SU-DHL-6 (cell line): ENCODE data around the gene ELOVL6.

Experiments
- H2AFZ ChIP-seq: fragments of 200-600 bp; sonication (generic); 2 replicates; pipeline ENCODE4 v1.6.1; 2014; ENCODE audit warnings: low read depth, mild to moderate bottlenecking, moderate library complexity, mixed read lengths, antibody characterized with exemption, low read length; ENCODE audit not compliant: severe bottlenecking
- H3F3A ChIP-seq: fragments of 200-600 bp; shearing (Covaris generic); 2 replicates; pipeline ENCODE4 v1.6.0; 2016; ENCODE audit warnings: antibody characterized with exemption, mild to moderate bottlenecking; ENCODE audit not compliant: insufficient read depth
- H3K27ac ChIP-seq: fragments of 200-600 bp; sonication (generic); 2 replicates; pipeline ENCODE4 v1.5.1; 2016; ENCODE audit warnings: low read depth, mild to moderate bottlenecking, low read length, moderate library complexity, mixed read lengths
- H3K27me3 ChIP-seq: fragments of 200-600 bp; sonication (generic), shearing (Covaris generic); 2 replicates; pipeline ENCODE4 v1.6.0; 2014; ENCODE audit warnings: mild to moderate bottlenecking, low read length
- H3K36me3 ChIP-seq: fragments of 200-600 bp; sonication (generic); 2 replicates; pipeline ENCODE4 v1.6.1; 2014; ENCODE audit warnings: mild to moderate bottlenecking, low read length, mixed read lengths
- H3K4me2 ChIP-seq: fragments of 300-600, 200-600 bp; shearing (Covaris generic), sonication (generic); 2 replicates; pipeline ENCODE4 v1.6.0; 2014; ENCODE audit warnings: low read length, low read depth, mild to moderate bottlenecking; ENCODE audit not compliant: poor library complexity, severe bottlenecking
- H3K4me3 ChIP-seq: fragments of 200-600 bp; sonication (generic); 2 replicates; pipeline ENCODE4 v1.5.1; 2014; ENCODE audit warnings: antibody characterized with exemption, low read length, mild to moderate bottlenecking, mixed read lengths; ENCODE audit not compliant: insufficient read depth, poor library complexity, severe bottlenecking
- H3K79me2 ChIP-seq: fragments of 200-600 bp; sonication (generic); 2 replicates; pipeline ENCODE4 v1.6.1; 2014; ENCODE audit warnings: mild to moderate bottlenecking, low read length, moderate library complexity; ENCODE audit not compliant: insufficient read depth
- H3K9ac ChIP-seq: fragments of 200-600 bp; sonication (generic); 2 replicates; pipeline ENCODE4 v1.7.0; 2014; ENCODE audit warnings: mild to moderate bottlenecking, low read length
- H3K9me2 ChIP-seq: fragments of 200-600 bp; sonication (generic); replicated peaks from 2 replicates; pipeline ENCODE4 v1.6.1; 2014; ENCODE audit warnings: low read length; ENCODE audit not compliant: insufficient read depth
- H3K9me3 ChIP-seq: fragments of 200-600 bp; sonication (generic); 2 replicates; pipeline ENCODE4 v1.6.1; 2014; ENCODE audit warnings: low read length, mixed read lengths; ENCODE audit not compliant: insufficient read depth
- H4K20me1 ChIP-seq: fragments of 200-600 bp; sonication (generic); 2 replicates; pipeline ENCODE4 v1.6.1; 2014; ENCODE audit warnings: low read depth, mild to moderate bottlenecking, antibody characterized with exemption, low read length, moderate library complexity, mixed read lengths
- EZH2phosphoT487 ChIP-seq: fragments of 200-600 bp; sonication (generic), shearing (Covaris generic); conservative IDR thresholded peaks from 2 replicates; pipeline ENCODE4 v1.6.1; 2018; ENCODE audit warnings: mild to moderate bottlenecking, antibody characterized with exemption, low read length, moderate library complexity, mixed read lengths
- TF ChIP-seq, protein P1 (sequence below): fragments of 200-600 bp; sonication (generic); IDR thresholded peaks from one replicate; pipeline ENCODE4 v1.5.1; 2017; ENCODE audit warnings: antibody characterized with exemption, mild to moderate bottlenecking, low read length, moderate library complexity; ENCODE audit not compliant: insufficient read depth, poor library complexity, severe bottlenecking

The ELOVL6 gene

DNA sequence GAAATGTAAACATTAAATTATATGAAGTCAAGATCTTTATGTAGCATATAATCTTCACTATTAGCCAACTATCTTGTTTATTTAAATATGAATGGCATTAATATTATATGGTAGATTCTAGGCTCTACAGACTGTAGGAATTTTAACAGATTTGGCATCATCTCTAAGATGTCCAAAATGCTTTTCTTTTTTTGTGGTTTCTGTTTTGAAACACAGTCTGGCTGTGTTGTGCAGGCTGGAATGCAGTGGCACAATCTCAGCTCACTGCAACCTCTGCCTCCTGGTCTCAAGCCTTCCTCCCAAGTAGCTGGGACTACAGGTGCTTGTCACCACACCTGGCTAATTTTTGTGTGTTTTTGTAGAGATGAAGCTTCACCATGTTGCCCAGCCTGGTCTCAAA is 76.2 kb downstream of the ELOVL6 start:
- no peak for TF ChIP-seq EZH2phosphoT487
- TF ChIP-seq, protein P1, sequence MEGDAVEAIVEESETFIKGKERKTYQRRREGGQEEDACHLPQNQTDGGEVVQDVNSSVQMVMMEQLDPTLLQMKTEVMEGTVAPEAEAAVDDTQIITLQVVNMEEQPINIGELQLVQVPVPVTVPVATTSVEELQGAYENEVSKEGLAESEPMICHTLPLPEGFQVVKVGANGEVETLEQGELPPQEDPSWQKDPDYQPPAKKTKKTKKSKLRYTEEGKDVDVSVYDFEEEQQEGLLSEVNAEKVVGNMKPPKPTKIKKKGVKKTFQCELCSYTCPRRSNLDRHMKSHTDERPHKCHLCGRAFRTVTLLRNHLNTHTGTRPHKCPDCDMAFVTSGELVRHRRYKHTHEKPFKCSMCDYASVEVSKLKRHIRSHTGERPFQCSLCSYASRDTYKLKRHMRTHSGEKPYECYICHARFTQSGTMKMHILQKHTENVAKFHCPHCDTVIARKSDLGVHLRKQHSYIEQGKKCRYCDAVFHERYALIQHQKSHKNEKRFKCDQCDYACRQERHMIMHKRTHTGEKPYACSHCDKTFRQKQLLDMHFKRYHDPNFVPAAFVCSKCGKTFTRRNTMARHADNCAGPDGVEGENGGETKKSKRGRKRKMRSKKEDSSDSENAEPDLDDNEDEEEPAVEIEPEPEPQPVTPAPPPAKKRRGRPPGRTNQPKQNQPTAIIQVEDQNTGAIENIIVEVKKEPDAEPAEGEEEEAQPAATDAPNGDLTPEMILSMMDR = no peak

DNA sequence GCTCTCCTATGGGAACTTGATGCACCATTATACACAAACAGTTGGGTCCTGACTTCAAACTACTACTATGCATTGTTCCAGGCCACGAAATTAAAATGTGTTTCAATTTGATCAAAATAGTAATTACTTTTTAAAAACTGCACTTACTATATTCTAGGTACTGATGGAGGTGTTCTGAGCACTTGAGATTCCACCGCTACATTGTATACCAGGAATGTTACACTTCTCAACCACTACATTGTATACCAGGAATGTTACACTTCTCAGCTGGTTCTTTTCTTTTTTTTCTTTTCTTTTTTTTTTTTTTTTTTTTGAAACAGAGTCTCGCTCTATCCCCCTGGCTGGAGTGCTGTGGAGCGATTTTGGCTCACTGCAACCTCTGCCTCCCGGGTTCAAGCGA is 77.9 kb downstream of the ELOVL6 start:
- Histone ChIP-seq H4K20me1 (no peaks in the 10 kb centered on the region), H3K79me2 (no peaks in the 10 kb centered on the region), H3K4me3 (no peak overlapping the region), H3K27me3 (no peaks in the 10 kb centered on the region), H3K9me2 (no peaks in the 10 kb centered on the region), H3K9ac (no peak overlapping the region), H3K27ac (no peak overlapping the region), H3K36me3 (no peaks in the 10 kb centered on the region), H2AFZ (no peak overlapping the region), H3K9me3 (no peaks in the 10 kb centered on the region), H3K4me2 (no peak overlapping the region), H3F3A (no peaks in the 10 kb centered on the region)
- TF ChIP-seq EZH2phosphoT487 = no peak
- TF ChIP-seq, protein P1 = no peak

More for the DNA sequence above, 76.2 kb downstream of the ELOVL6 start:
- H3K9me2 ChIP-seq = no peaks in the 10 kb centered on the region
- H3K27ac ChIP-seq = no peak overlapping the region
- no peak overlapping the region for H3K4me2 ChIP-seq
- no peaks in the 10 kb centered on the region for H4K20me1 ChIP-seq
- no peaks in the 10 kb centered on the region for H3K9me3 ChIP-seq
- H3K27me3 ChIP-seq = no peaks in the 10 kb centered on the region
- H3K79me2 ChIP-seq = no peaks in the 10 kb centered on the region
- no peaks in the 10 kb centered on the region for H3K36me3 ChIP-seq
- no peaks in the 10 kb centered on the region for H3F3A ChIP-seq
- H2AFZ ChIP-seq = no peak overlapping the region
- H3K9ac ChIP-seq = no peak overlapping the region
- no peak overlapping the region for H3K4me3 ChIP-seq

DNA sequence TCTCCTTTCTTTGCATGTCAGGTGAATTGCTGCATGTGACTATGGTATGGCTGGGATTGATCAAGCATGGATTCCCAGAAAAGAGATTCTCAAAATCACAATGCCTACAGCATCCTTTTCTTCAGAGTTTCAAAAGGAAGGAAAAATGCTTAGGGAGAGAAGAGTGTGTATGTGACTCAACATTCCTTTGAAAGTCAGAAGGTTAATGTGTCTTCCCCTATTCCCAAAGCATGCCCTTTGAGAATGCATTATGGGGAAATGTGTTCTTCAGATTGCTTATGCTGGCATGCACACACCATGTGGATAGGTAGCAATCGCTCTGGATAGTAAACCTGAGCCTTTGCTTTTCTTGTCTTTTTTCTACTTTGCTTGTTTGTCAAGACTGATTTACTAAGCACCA is 78.5 kb downstream of the ELOVL6 start:
- Histone ChIP-seq H3K36me3 (no peaks in the 10 kb centered on the region), H3K9ac (no peak overlapping the region), H2AFZ (no peak overlapping the region), H3K27me3 (no peaks in the 10 kb centered on the region), H3K4me3 (no peak overlapping the region), H3K9me2 (no peaks in the 10 kb centered on the region), H3K27ac (no peak overlapping the region), H3F3A (no peaks in the 10 kb centered on the region), H3K4me2 (no peak overlapping the region), H4K20me1 (no peaks in the 10 kb centered on the region), H3K79me2 (no peaks in the 10 kb centered on the region), H3K9me3 (no peaks in the 10 kb centered on the region)
- TF ChIP-seq, protein P1 = no peak
- TF ChIP-seq EZH2phosphoT487 = no peak
